Sciatic nerve (tissue), 2 donors: ENCODE measurements around the gene NUDT8. TPM values are rescaled to one million over a fixed set of nuclear protein-coding genes. Genes with fewer than 3 reads are reported as not detected.
A peak's percentile ranks its signal among the peaks of the same experiment; 100 is the strongest.
"Not testable (repeated sequence)": the region's sequence is repeated elsewhere in the genome, so short reads cannot be mapped to it uniquely, and the experiment has no call there.

Source experiments
- ATAC-seq: fragments of 200-7000 bp; cut with Tn5 transposase; one replicate; pipeline ENCODE4 v1.9.1; 2020; ENCODE audit warnings: mild to moderate bottlenecking, moderate library complexity
- DNase-seq: peaks from one replicate; pipeline ENCODE4 v3.0.0-alpha.2; 2020; ENCODE audit warnings: low spot score
- intact Hi-C: fragments of 100-400 bp; cut with DNase I; formaldehyde crosslinking; loops from one replicate; pipeline ENCODE4 v1.14.2; 2022
- total RNA-seq: library from RNA; stranded (reverse); fragmentation: NEBNext Ultra II Directional; extraction: Animal tissue kit (Norgen Biotek cat#: 25700); gene quantifications from one replicate; pipeline ENCODE4 v1.2.1, GENCODE V29; 2021
- donor health status: DM: no; HTN: no; CAD: no.
- donor health status: DM: no; HTN: no; CAD: no.

Gene NUDT8
- total RNA-seq, 1 donor from 2014 or later, result 7.8 TPM

DNA sequence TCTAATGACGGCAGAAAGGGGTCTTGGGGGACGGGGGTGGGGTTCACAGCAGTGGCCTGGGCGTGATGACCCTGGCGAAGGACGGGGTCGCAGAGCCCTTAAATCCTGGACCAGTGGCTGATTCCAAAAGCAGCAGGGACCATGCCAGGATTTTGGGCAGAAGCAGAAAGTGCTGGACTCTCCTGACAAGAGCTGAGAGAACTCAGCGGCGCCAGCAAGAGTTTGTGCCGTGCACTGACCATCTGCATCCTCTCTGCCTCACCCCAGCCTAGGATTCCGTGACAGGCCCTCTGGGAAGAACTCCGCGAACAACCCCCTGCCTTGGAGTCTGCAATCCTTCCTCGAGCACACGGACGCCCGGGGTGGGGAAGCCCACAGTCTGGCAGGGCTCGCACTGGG, 23.6 kb downstream of the NUDT8 start:
- intact Hi-C loops, result no loop called here
- ATAC-seq (peak; percentile 41), DNase-seq (peak; percentile 62)

GRCh38 chr11:67605231-67606011, 24.3 kb downstream of the NUDT8 start:
- no peak for DNase-seq
- ATAC-seq, result no peak
- intact Hi-C loops, result no loop called here

DNA sequence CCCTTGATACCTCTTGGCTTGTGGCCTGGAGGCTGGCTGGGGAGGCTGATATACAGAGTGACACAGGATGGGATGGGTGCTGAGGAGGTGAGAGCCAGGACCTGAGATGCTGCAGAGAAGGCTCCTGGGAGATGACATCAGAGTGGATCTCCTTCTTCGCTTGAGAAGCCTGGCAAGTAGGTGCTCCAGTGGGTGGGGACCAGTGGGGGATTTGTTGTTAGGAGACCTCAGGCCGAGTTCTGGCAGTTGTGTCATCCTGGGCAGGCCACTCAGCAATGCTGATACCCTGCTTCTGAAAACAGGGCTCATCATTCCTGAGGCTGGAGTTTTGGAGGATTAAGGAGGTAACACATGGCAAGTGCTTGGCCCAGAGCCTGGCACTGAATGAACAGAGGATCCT, 24.9 kb downstream of the NUDT8 start:
- DNase-seq (no peak), ATAC-seq (no peak)
- intact Hi-C loops, result no loop called here

- DNase-seq, intact Hi-C loops, ATAC-seq: not testable (repeated sequence)
Observed at GRCh38 chr11:67604119-67604518, 25.6 kb downstream of the NUDT8 start.

DNA sequence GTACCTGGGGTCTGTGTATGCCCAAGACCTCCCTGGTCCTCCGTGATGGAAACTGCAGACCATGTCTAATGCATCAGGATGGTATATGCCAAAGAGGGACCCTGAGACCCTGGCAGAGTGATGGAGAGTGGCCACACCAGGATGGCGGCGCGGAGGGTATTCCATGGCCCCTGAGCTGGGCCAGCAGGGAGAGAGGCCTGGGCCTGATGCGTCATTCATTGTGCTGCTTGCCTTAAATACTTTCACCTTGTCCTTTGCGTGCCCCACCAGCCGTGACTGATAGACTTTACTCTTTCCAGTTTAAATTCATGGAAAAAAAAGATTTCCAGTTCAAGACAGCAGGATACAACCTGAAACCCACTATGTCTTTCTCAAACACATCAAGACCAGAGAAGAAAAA, 28.6 kb downstream of the NUDT8 start:
- DNase-seq, result no peak
- intact Hi-C loops, result no loop called here
- no peak for ATAC-seq

DNA sequence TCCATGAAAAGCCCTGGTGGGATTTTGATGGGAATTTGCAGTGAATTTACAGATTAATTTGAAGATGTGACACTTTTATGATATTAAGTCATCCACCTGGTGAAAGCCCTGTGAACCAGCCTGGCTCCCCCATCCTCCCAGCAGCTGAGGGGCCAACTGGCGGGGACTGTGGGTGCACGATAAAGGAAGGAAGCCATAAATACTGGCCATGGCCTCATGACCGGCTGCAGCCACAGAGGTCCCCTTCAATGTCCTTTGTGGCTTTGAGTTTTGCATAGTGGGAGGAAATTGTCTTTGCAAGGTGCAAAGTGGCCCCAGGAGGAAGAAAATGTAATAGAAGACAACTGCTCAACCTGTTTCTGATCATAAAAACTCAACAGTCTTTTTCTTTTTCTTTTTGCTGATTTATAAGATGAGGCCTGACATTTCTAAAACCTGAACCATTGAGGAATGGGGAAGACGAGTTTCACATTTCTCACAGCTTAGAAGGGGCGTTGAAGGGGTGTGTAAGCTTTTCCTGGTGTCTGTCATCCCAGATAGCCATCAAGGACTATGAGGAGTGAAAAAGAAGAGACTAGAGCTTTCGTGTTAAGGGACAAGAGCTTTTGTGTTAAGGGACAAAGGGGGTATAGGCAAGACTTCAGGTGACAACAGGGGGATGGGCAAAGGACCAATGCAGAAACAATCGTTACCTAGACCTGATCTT, 29.3 kb downstream of the NUDT8 start:
- intact Hi-C loops, result no loop called here
- DNase-seq, result peak; percentile 39
- ATAC-seq, result no peak

GRCh38 chr11:67599149-67599548, 30.6 kb downstream of the NUDT8 start:
- intact Hi-C loops, result no loop called here
- ATAC-seq (no peak), DNase-seq (no peak)

DNA sequence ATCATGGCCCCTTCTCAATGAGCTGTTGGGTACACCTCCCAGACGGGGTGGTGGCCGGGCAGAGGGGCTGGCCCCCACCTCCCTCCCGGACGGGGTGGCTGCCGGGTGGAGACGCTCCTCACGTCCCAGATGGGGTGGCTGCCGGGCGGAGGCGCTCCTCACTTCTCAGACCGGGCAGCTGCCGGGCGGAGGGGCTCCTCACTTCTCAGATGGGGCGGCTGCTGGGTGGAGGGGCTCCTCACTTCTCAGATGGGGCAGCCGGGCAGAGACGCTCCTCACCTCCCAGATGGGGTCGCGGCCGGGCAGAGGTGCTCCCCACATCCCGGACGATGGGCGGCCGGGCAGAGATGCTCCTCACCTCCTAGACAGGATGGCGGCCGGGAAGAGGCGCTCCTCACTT, 31.8 kb downstream of the NUDT8 start:
- intact Hi-C loops, ATAC-seq: not testable (repeated sequence)
- DNase-seq, result peak; percentile 48

- DNase-seq, intact Hi-C loops, ATAC-seq: not testable (repeated sequence)
Observed at GRCh38 chr11:67597458-67597857, 32.3 kb downstream of the NUDT8 start.

GRCh38 chr11:67596753-67597300, 32.9 kb downstream of the NUDT8 start:
- intact Hi-C loops, result no loop called here
- DNase-seq, result no peak
- no peak for ATAC-seq

DNA sequence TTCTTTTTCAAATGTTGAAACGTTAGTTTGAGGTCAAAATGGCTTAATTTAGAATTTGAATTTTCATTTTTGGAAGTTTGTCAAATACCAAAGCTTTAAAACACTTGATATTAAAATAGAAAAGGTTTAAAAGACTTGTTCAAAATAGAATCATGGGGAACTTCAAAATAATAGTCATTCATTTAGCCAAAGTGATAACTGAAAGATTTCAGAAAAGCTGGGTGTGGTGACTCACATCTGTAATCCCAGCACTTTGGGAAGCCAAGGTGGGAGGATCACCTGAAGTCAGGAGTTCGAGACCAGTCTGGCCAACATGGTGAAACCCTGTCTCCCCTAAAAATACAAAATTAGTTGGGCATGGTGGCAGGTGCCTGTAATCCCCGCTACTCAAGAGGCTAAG, 35.3 kb downstream of the NUDT8 start:
- intact Hi-C loops, result no loop called here
- DNase-seq (no peak), ATAC-seq (no peak)

DNA sequence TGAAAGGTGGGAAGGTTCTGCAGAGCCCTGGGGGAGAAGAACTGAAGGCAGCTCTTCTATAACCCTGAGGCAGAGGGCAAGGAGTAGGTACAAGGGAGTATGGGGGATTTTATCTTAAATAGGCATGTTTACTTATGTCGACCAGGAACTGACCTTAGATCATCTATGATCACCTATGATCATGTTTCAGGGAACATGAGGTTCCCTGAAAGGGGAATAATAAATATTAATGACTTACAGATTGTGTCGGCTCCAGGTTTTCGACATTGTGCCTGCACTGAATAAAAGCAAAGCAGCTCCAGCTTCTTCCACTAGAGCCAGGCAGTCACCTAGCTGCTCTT, 36.2 kb downstream of the NUDT8 start:
- no peak for ATAC-seq
- DNase-seq, result no peak
- intact Hi-C loops, result no loop called here

DNA sequence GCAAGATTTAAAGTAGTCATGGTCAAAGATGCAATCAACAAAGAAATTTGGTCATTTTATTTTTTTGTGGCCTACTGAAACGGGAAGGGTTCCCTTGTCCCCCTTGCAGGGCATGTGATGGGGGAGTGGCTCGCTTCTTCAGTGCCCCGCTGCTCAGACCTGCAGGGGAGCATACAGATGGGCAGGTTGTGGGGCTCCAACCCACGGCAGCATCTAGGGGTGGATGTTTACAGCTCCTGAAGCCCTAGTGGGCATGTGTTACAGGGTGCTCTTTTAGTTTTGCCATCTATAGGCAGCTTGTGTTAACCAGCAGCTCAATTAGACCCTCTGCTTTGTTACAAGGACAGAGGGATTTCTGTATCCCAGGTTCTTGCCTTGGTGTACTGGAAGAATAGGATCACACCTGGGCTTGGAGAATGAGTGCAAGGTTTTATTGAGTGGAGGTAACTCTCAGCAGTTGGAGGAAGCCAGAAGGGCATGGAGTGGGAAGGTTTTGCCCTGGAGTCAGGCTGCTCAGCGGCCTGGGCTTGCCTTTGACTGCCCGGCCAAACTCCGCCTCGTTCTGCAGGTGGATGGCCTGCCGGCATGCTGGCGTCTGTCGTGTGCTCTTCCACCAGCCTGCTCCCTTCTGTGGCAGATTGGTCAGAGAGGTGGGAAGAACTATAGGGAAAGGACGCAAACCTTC, 36.7 kb downstream of the NUDT8 start:
- intact Hi-C loops, result no loop called here
- ATAC-seq, result no peak
- DNase-seq, result no peak

- intact Hi-C loops, ATAC-seq, DNase-seq: not testable (repeated sequence)
Observed at GRCh38 chr11:67588899-67589415, 40.8 kb downstream of the NUDT8 start.

GRCh38 chr11:67588136-67588503, 41.6 kb downstream of the NUDT8 start:
- DNase-seq (no peak), ATAC-seq (no peak)
- intact Hi-C loops, result no loop called here

GRCh38 chr11:67586568-67587250, 43.0 kb downstream of the NUDT8 start:
- no peak for ATAC-seq

DNA sequence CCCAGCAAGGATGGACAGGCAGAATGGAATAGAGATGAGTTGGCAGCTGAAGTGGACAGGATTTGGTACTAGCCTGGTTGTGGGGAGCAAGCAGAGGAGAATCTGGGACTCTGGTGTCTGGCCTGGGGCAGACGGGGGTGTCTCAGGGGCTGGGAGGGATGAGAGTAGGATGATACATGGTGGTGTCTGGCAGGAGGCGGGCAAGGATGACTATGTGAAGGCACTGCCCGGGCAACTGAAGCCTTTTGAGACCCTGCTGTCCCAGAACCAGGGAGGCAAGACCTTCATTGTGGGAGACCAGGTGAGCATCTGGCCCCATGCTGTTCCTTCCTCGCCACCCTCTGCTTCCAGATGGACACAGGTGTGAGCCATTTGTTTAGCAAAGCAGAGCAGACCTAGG, 43.8 kb downstream of the NUDT8 start:
- intact Hi-C loops, result loop anchor here (1.0 kb wide), 1 partner anchor 41 kb away; no protein-coding TSS in a partner anchor
- ATAC-seq (no peak), DNase-seq (no peak)

More at GRCh38 chr11:67586568-67587250, 43.0 kb downstream of the NUDT8 start:
- DNase-seq, result no peak
- intact Hi-C loops, result no loop called here

DNA sequence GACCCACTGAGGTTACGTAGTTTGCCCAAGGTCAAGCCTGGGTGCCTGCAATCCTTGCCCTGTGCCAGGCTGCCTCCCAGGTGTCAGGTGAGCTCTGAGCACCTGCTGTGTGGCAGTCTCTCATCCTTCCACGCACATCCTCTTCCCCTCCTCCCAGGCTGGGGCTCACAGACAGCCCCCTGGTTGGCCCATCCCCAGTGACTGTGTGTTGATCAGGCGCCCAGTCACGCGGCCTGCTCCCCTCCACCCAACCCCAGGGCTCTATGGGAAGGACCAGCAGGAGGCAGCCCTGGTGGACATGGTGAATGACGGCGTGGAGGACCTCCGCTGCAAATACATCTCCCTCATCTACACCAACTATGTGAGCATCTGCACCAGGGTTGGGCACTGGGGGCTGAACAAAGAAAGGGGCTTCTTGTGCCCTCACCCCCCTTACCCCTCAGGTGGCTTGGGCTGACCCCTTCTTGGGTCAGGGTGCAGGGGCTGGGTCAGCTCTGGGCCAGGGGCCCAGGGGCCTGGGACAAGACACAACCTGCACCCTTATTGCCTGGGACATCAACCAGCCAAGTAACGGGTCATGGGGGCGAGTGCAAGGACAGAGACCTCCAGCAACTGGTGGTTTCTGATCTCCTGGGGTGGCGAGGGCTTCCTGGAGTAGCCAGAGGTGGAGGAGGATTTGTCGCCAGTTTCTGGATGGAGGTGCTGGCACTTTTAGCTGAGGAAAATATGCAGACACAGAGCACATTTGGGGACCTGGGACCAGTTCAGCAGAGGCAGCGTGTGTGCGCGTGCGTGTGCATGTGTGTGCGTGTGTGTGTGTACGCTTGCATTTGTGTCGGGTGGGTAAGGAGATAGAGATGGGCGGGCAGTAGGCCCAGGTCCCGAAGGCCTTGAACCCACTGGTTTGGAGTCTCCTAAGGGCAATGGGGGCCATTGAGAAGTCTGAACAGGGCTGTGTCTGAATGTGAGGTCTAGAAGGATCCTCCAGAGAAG, 44.6 kb downstream of the NUDT8 start:
- intact Hi-C loops, result loop anchor here (1.0 kb wide), 1 partner anchor 42 kb away; no protein-coding TSS in a partner anchor
- no peak for DNase-seq

More for the DNA sequence above, 44.6 kb downstream of the NUDT8 start:
- peak; percentile 1 for ATAC-seq
